HG03095 (cell line): Measurements from ENCODE around the gene ZNF620.
"Not testable (repeated sequence)": the region's sequence is repeated elsewhere in the genome, so short reads cannot be mapped to it uniquely, and the experiment has no call there.

Experiments
- ATAC-seq: cut with Tn5 transposase; IDR thresholded peaks from one replicate; pipeline ENCODE4 v1.9.1; 2021; ENCODE audit warnings: moderate library complexity; ENCODE audit not compliant: unreplicated experiment

Gene ZNF620

GRCh38 chr3:40499952-40500351 lies 5.9 kb upstream of the ZNF620 start:
- no peak for ATAC-seq

GRCh38 chr3:40502034-40502433 lies 3.8 kb upstream of the ZNF620 start:
- no peak for ATAC-seq

- no peak for ATAC-seq
Observed at GRCh38 chr3:40504636-40505430, 1.0 kb upstream of the ZNF620 start.

- no peak for ATAC-seq
Observed at GRCh38 chr3:40511031-40511718, 5.3 kb downstream of the ZNF620 start.

- ATAC-seq = no peak
Observed at GRCh38 chr3:40516201-40516600, 10.4 kb downstream of the ZNF620 start.

GRCh38 chr3:40518067-40518466 lies 12.2 kb downstream of the ZNF620 start:
- ATAC-seq = no peak

GRCh38 chr3:40518848-40519247 lies 13.0 kb downstream of the ZNF620 start:
- ATAC-seq = no peak

- no peak for ATAC-seq
Observed at GRCh38 chr3:40521254-40521653, 15.4 kb downstream of the ZNF620 start.

GRCh38 chr3:40523781-40524180 lies 17.9 kb downstream of the ZNF620 start:
- ATAC-seq = no peak

GRCh38 chr3:40524222-40524567 lies 18.4 kb downstream of the ZNF620 start:
- peak; percentile 7 for ATAC-seq

GRCh38 chr3:40524568-40525285 lies 18.9 kb downstream of the ZNF620 start, which contains the start of gene ZNF621:
ZNF621 (plus strand) TSS chr3:40524960; CDS start chr3:40525841, 881 bp downstream.
- peak; percentile 99 for ATAC-seq

GRCh38 chr3:40528426-40528825 lies 22.6 kb downstream of the ZNF620 start:
- no peak for ATAC-seq

GRCh38 chr3:40532252-40532651 lies 26.4 kb downstream of the ZNF620 start:
- no peak for ATAC-seq

GRCh38 chr3:40534283-40534682 lies 28.4 kb downstream of the ZNF620 start:
- ATAC-seq = no peak

- no peak for ATAC-seq
Observed at GRCh38 chr3:40546816-40547215, 41.0 kb downstream of the ZNF620 start.

- no peak for ATAC-seq
Observed at GRCh38 chr3:40550167-40550566, 44.3 kb downstream of the ZNF620 start.

- no peak for ATAC-seq
Observed at GRCh38 chr3:40557575-40558161, 51.8 kb downstream of the ZNF620 start.

GRCh38 chr3:40562482-40562881 lies 56.6 kb downstream of the ZNF620 start:
- ATAC-seq = not testable (repeated sequence)

- not testable (repeated sequence) for ATAC-seq
Observed at GRCh38 chr3:40565629-40566028, 59.8 kb downstream of the ZNF620 start.

GRCh38 chr3:40566694-40567093 lies 60.9 kb downstream of the ZNF620 start:
- ATAC-seq = no peak
